Measurements from ENCODE around the gene MORN1.

The MORN1 gene

DNA sequence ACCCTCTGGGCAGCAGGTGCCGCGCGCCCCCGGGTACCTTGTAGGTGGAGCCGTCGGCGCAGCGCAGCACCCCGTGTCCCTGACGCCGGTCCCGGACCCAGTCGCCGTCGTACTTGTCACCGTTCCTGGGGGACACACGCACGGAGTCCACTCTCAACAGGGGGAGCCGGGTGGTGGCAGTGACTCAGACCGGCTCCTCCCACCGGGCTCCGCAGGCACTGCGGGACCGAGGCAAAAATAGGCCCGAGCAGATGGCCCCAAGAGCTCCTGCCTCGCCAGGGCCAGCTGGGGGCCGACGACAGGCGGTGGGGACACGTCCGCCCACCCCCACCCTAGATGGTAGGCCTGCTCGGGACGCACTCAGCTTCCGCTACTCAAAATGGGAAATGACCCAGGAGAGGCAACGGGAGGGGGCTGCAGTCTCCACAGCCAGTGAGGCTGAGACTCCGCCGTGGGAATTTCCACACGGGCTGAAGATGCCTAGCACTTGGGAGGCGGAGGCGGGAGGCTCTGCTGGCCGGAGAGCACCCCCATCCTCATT lies 6.3 kb downstream of the MORN1 start:
- peak in 1 of 2 donors; percentile 0 for DNase-seq

- DNase-seq = peak in 1 of 2 donors; percentile 0
Observed at GRCh38 chr1:2384130-2384860, 7.1 kb downstream of the MORN1 start.

GRCh38 chr1:2383576-2383975 lies 7.8 kb downstream of the MORN1 start:
- no peak for DNase-seq

DNA sequence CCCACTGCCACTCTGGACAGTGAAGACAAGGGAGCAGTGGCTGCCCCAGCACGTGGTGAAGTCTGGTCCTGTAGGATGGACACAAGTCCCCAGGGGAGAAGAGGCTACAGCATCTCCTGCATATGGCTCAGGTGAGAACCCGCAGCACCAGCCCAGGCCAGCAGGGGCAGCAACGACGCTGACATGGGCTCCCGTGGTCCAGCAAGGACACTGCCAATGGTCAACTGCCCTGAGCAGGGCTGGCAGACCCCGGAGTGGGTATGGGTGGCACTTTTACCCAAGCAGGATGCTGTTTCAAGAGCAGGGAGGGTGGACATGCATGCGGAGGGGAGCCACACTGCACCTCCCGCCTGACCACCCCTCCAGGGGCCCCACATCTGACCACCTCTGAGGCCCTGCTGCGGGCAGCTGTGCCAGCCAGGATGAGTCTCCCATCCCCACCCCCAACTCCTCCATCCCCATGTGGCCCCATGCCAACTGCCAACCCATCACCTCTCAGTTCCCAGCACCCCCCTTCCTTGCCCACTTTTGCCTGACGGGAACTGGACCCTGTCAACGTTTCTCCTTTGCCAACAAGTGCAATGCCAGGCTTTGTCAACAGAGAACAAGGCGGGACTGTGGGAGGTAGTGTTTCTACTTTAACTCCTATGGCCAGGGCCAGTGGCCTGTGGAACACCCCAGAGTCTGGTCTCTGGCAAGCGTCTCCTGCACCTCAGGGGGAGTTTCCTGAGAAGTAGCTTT lies 8.6 kb downstream of the MORN1 start:
- DNase-seq = no peak

DNA sequence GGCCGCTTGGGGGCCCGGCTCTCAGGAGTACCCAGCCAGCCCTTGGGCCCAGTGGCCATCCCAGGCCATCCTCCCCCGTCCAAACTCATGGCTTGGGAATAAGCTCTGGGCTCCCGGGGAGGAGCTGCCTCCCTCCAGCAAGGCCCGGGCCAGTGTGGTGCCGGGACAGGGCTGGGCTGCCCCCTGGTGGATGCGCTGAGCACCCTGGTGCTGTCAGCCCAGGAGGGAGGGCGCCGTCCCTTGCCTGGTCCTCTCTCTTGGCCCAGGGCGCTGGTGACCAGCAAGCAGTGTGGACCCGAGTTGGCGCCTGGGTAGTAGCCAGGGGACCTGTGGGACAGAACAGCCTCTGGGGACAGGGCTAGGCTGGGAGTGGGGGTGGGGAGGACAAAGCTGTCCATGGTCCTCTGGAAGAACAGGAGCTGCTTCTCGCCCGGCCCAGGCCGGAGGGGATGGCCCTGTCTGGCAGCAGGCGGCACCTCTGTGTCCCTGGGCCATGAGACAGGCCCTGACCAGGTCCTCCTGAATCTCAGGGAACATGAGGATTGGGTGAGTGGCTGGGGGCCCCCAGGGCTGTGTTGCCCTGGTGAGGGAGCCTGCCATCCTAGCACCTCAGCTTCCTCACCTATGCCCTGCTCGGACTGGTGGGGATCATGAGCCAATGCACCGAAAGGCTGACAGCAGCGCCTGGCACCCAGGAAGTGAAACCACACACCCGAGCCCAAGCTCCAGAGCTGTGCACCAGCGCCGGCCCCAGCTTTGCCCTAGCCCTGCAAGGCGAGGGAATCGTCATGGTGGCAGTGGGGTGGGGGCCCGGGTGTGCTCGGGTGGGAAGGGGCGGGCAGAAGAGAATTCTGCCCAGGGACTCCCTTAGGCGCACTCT lies 9.4 kb downstream of the MORN1 start:
- peak; percentile 74 to 78 for DNase-seq

GRCh38 chr1:2380816-2381591 lies 10.3 kb downstream of the MORN1 start:
- no peak for DNase-seq

GRCh38 chr1:2379733-2380404 lies 11.5 kb downstream of the MORN1 start:
- no peak for DNase-seq

DNA sequence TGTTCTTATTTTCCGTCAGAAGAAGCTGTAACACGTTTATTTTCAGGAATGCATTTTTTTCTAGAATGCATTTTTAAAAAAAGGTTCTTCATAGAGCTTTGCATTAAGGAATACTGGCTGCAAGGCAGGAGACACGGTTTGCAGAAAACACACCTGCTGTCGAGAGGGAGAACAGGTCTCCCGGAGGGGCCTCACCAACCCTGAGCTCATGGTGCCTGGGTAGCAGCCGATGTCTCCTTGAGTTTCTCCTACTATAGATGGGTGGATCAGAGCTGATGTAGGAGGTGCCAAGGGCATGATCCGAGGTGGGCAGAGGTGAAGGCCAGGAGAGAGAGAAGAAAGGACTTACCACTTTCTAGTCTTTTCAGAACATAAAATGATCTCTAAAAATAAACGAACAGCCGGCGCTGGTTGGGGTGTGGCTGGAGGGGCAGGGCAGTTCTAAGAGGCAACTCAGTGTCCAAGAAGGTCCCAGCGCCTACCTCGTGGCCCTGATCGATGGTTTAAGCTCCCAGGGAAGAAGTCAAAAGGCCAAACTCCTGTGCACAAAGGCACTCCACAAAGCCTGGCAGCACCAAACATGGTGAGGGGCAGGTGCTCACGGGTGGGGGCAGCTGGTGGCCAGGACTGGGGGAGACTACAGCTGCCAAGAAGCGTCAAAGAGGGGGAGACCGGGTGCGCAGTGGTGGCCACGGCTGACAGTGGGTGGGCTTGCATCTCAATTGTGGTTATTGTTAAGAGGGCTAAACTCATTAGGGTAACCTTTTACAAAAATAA lies 12.2 kb downstream of the MORN1 start:
- DNase-seq = no peak

- DNase-seq = no peak
Observed at GRCh38 chr1:2378441-2378851, 12.9 kb downstream of the MORN1 start.

- no peak for DNase-seq
Observed at GRCh38 chr1:2377751-2378440, 13.5 kb downstream of the MORN1 start.

DNA sequence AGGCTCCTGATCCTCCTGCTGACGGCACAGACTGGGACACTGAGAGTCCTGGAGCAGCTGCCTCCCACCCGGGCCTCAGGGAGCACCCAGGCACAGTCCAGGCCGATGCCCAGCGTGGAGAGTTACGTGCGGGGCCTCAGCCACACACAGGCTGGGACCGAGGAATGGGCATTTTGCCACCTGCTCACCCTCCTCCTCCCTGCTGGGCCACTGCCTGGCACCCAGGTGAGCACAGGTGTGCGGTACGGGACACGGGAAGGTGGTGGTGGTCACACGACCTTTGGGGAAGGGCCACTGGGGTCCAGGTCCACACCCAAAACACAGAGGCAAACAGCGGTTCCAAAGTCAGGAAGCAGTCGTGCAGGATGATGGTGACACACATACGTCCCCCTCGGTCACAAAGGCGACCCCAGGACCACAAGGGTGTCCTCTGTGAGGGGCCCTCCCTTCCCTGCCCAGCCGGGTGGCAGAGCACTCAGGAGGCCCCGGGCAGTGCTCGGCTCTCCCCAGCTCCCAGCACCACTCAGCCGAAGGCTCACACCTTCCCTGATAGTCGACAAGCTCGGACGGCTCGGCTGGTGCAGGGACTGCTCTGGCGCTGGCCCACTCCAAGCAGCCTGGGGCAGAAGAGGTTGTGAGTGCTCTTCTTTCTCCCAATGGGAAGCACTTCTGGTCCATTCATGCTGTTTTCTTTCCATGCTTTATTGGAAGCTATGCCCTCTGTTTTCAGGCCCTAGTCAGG lies 14.3 kb downstream of the MORN1 start:
- DNase-seq = no peak

DNA sequence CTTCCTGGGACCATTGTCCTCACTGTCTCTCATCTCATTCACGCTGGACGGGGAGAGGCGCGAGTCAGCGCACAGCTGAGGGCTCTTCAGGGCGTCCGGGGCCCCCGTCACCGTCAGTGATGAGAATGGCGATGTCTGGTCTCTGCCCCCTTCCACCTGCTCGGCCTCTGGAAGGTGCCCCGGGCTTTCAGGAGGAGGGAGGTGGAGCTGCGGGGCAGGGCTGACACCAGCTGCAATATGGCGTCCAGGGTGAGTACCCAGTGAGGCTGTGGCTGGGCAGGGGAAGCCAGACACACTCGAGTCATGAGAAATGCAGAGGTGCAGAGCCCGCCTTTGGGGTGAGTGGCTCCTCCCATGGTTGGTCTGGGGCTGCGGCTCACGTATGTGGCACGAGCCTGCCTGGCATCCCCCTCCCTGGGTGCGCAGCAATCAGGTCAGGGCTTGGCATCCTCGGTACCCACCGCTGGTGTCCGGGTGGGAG lies 15.1 kb downstream of the MORN1 start:
- no peak for DNase-seq

DNA sequence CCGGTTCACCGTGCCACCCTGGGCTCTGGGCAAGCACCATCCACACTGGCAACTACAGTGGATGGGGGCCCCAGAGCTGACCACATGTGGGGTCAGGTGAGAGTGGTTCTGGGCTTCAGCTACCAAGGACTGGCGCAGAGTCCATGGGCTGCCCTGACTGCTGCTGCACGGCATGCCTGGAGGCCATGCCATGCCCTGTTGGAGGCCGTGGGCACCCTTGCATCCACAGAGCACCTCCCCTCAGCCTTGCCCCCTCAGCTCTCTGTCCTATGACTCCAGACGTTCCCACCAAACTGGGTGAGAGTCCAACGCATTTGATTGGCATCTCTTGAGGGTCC lies 15.5 kb downstream of the MORN1 start:
- no peak for DNase-seq

DNA sequence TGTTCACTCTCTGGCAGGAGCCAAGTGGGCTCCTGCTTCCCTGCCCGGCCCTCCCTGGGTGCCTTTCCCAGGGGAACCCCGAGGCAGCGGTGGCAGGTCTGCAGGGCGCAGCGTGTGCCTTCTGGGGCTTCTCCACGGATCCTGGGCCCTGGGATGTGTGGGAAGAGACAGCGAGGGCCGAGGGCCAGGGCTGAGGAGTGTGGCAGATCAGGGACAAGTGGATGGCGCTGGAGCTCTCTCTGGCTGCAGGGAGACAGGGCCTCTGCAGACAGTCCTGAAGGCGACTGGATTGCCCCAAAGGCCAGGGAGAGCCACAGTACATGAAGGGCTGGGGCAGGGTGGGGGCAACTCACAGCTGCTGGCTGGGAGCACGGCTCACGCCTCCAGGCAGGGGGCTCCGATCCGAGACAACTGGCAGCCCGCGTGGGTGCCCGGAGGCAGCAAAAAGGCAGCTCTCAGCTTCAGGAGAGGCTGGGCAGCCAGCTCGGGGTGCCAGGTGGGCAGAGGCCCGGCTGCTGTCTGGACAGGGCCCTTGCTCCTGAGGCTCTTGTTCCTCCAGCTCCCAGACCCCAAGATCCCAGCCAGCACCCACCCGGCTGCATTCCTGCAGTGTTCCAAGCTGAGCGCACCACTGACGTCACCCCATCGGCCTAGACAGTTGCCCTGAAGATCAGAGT lies 16.0 kb downstream of the MORN1 start:
- DNase-seq = no peak

GRCh38 chr1:2374252-2375155 lies 16.9 kb downstream of the MORN1 start:
- DNase-seq = no peak

GRCh38 chr1:2373551-2374251 lies 17.7 kb downstream of the MORN1 start:
- no peak for DNase-seq

Data from activated CD4-positive, alpha-beta T cell treated with anti-CD3 and anti-CD28 coated beads for 4 hours (primary cell).